DMS53 treated with DMSO at 0.1 percent for 48 hours (cell line): ENCODE results near the gene NR2F2.

Experiments
- DNase-seq: peaks from one replicate; lab custom pipeline; 2025; ENCODE audit not compliant: unreplicated experiment; lab: John Stamatoyannopoulos, UW

Gene NR2F2

GRCh38 chr15:96341513-96342405, 11.3 kb downstream of the NR2F2 start:
- no peak for DNase-seq

GRCh38 chr15:96342406-96343112, 12.1 kb downstream of the NR2F2 start:
- no peak for DNase-seq

- no peak for DNase-seq
Observed at GRCh38 chr15:96343113-96344059, 12.9 kb downstream of the NR2F2 start.

GRCh38 chr15:96344060-96344705, 13.7 kb downstream of the NR2F2 start:
- no peak for DNase-seq

- no peak for DNase-seq
Observed at GRCh38 chr15:96344706-96345559, 14.4 kb downstream of the NR2F2 start.

- no peak for DNase-seq
Observed at GRCh38 chr15:96345560-96346399, 15.3 kb downstream of the NR2F2 start.

GRCh38 chr15:96346409-96346970, 16.0 kb downstream of the NR2F2 start:
- DNase-seq, result no peak

GRCh38 chr15:96347181-96348111, 16.9 kb downstream of the NR2F2 start:
- DNase-seq, result no peak

GRCh38 chr15:96348112-96349027, 17.9 kb downstream of the NR2F2 start:
- no peak for DNase-seq

- no peak for DNase-seq
Observed at GRCh38 chr15:96349034-96349856, 18.7 kb downstream of the NR2F2 start.

- DNase-seq, result no peak
Observed at GRCh38 chr15:96349857-96350720, 19.6 kb downstream of the NR2F2 start.

GRCh38 chr15:96350934-96351724, 20.6 kb downstream of the NR2F2 start:
- no peak for DNase-seq

- DNase-seq, result no peak
Observed at GRCh38 chr15:96351761-96352603, 21.5 kb downstream of the NR2F2 start.
